HG03469 (cell line): ENCODE measurements around the gene NPIPA8.
"Not testable (repeated sequence)": the region's sequence is repeated elsewhere in the genome, so short reads cannot be mapped to it uniquely, and the experiment has no call there.

Source experiments
- ATAC-seq: cut with Tn5 transposase; IDR thresholded peaks from one replicate; pipeline ENCODE4 v1.9.1; 2021; ENCODE audit warnings: mild to moderate bottlenecking, moderate library complexity, moderate number of reproducible peaks; ENCODE audit not compliant: unreplicated experiment

The NPIPA8 gene

DNA sequence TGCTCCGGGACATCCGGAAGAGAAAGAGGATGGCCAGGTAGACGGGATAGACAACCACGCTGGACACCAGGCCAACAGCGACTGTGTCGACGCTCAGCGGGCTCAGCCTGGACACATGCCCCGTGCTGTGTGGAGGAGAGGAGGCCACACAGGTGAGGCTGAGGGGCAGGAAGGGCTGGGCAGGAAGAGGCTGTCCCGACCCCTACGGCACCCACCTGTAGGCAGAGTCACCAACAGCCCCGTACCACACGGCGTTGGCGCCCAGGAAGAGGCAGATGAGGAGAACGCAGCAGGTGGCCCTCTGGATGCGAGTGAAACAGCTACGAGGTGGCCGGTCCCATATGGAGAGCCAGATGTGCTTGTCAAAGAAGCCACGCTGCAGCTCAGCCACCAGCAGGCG, at the start of gene NPIPA8:
TSS of gene NPIPA8 (minus strand) at position 101 of the 400 bp plus-strand sequence. CDS start 4,074 bp downstream, outside the sequence.
- not testable (repeated sequence) for ATAC-seq

DNA sequence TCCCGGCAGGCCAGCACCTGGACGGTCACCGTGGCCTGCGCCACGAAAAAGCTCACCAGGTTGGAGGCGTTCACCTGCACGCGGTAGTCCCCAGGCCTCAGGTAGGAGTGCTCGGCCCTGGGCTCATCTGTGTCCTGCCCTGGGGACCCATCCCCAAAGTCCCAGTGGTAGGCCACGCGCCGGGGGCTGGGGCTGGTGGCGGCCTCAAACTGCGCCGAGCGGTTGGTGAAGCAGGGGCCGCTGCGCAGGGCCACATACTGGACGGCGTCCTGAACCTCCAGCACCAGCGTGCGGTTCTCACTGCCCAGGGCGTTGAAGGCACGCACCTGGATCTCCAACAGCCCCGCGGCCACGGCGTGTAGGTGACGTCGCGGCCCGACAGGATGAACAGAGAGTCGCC, 48.7 kb upstream of the NPIPA8 start:
- ATAC-seq: not testable (repeated sequence)

DNA sequence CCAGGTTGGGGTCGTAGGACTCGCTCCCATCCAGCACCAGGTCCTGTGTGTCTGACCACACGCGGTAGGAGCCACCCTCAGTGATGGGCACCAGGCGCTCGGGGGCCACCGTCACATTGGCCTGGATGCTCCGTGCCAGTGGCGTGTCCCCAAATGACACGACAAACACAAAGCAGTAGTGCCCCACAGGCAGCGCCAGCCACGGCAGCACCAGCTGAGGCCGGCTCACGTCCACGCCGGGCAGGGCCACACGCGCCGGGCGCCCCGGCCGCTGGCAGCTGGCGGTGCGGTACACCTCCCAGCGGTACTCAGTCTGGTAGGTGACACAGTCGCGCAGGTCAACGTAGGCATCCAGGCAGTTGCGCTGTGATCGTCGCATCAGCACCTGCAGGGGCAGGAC, 48.3 kb upstream of the NPIPA8 start:
- not testable (repeated sequence) for ATAC-seq

DNA sequence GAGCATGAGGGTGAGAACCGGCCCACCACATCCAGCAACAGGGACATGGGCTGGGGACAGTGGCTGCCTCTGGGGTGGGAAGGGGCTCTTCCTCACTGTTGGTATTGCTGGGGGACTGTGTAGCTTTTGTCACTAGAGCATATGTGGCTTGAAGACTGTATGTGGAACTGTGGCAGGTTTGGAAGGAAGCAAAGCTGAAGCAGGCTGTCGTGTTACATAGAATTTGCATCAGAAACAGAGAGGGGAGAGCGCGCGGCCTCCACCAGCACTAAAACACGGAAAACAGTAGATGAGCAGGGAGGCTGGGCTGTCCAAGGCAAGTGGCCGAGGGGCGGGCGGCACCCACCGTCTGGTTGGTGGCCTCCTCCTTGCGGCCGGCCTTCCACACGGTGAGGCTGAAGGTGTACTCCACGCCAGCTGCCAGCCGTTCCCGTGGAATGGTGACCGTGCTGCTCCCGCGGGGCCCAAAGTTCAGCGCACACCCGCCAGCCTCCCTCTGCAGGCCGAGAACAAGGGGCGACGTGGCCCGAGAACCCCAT, 47.6 kb upstream of the NPIPA8 start:
- ATAC-seq: not testable (repeated sequence)

DNA sequence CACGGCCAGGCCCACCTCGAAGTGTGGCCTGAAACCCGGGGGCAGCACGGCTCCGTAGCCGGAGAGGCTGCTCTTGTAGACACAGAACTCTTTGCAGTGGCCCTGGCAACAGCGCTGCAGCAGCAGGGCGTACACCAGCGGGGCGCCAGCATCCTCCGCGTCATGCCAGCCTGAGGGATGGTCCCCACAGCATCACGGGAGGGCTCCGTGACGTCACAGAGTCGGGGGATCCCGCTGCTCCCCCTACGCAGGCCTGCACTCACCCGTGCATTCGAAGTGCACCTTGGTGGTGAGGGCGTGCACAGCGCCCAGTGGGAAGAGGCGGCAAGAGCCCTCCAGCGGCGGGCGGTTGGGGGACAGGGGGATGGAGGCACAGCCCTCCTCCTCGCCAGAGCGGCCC, 46.2 kb upstream of the NPIPA8 start:
- not testable (repeated sequence) for ATAC-seq

DNA sequence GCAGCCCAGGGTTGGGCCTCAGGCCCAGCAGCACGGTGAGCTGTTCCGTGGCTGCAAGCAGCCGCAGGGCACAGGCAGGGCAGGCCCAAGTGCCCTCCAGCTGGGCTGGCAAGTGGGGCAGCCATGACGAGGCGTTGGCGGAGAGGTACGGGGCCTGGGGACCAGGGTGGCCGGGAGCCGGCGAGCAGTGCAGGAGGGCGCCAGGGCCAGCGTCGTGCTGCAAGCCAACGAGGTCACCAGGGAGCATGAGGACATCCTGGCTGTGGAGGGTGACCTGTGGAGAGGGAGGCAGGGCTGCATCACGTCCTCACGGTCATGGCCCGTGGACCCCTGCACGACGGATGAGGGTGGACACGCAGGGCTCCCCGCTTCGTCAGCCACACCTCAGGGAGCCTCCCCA, 11.2 kb upstream of the NPIPA8 start:
- not testable (repeated sequence) for ATAC-seq

DNA sequence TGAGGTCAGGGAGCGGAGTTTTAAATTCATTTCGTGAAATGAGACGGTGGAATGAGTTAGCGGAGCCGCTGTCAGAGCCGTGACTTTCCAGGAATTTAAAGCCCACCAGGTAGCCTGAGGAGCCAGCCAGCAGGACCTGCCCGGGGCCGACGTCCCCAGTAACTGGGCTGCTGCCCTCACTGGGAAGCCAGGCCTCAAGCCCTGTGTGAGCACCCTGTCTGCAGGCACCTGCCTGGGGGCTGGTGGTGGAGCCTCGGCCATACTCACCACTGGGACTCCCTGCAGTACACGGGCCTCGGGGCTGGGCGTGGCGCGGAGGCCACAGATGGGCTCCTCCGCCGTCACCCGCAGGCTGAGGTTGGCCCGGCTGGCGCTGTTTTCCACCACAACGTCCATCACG, 10.5 kb upstream of the NPIPA8 start:
- ATAC-seq: not testable (repeated sequence)

DNA sequence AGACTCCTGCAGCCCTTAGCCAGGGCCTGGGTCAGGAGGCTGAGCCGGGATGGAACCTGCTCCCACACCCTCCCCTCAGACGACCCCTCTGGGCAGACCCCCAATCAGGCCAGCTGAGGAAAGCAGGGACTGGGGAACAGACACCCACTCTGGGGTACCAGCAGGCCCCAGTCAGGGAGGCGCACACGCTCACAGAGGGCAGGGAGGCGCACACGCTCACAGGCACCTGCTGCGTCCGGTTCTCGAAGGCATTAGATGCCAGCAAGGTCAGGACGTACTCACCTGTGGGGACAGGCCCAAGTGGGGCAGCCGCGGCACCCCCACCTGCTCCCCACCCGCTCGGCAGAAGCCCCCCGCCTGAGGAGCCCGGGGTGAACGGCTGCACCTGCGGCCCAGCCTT, 8.1 kb upstream of the NPIPA8 start:
- ATAC-seq: not testable (repeated sequence)

DNA sequence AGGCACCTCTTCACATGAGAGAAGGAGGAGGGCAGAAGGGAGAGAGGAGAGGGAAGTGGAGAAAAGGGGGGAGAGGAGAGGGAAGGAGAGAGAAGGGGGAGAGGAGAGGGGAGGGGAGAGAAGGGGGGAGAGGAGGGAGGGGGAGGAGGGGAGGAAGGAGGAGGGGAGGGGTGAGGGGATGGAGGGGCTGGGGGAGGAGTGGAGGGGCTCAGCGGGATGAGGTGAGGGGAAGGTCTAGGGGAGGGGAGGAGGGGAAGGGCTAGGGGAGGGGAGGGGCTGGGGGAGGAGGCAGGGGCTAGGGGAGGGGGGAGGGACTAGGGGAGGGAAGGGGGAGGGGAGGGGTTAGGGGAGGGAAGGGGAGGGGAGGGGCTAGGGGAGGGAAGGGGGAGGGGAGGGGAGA, 5.5 kb upstream of the NPIPA8 start:
- not testable (repeated sequence) for ATAC-seq

DNA sequence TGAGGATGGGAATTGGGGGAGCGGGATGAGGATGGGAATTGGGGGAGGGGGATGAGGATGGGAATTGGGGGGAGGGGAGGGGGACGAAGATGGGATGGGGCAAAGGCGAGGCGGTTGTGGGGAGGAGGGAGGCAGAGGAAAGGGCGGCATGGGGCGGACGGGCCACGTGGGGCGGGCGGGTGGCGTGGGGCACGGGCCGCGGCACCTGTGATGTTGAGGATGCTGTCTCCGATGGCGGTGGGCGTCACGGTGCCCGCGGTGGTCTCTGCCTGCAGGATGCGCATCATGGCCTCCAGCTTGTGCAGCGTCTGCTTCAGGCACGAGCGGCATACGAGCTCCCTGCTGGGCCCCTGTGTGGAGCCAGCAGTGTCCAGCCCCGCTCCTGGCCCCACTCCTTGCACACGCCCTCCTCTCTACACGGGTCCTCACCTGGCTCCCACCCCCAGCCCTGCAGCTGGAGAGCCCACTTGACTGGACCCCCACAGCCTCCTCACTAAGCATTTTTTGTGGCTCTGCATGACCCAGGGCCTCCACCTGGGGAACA, 5.0 kb upstream of the NPIPA8 start:
- not testable (repeated sequence) for ATAC-seq

DNA sequence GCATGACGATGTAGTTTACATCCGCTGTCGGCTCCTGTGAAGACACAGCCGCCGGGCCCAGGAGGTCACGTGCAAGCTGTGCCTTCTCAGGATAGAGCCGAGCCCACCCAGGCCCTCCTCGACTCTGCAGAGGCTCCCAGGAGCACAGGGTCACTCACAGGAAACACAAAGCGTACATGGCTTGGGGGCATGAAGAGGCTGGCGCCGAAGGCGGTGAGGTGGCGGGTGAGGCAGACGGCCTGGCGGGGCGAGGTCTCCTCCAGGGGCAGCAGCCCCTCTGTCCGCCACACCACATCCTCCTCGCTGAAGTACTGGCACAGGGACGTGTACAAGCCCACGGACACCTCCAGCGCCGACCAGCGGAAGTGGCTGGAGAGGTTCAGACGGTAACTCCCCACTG, 2.7 kb upstream of the NPIPA8 start:
- ATAC-seq: not testable (repeated sequence)

DNA sequence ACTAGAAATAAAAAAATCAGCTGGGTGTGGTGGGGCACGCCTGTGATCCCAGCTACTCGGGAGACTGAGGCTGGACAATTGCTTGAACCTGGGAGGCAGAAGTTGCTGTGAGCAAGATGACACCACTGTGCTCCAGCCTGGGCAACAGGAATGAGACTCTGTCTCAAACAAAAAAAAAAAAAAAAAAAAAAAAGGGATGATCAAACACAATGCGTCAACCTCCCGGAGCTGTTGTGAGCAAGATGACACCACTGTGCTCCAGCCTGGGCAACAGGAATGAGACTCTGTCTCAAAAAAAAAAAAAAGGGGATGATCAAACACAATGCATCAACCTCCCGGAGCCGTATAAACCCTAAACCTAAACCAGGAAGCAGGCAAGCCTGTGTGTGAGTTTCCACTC, 24.7 kb downstream of the NPIPA8 start:
- not testable (repeated sequence) for ATAC-seq

DNA sequence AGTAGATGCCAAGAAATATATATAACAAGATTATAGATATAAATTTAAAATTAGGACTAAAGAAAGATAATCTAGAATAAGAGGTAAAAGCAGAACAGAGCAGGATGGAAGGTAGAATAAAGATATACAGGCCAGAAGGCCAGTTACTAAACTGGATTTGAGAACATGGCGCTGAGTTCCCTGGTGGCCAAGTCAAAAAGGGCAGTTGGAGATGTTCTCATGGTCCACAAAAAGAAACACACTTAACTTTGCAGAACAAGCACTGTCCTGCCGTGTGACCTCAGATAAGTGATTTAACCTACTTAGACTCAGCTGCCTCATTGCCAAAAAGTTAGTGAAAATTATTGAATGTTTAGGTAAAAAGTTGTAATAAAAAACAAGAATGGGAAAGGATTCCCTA, 27.4 kb downstream of the NPIPA8 start:
- ATAC-seq: not testable (repeated sequence)

DNA sequence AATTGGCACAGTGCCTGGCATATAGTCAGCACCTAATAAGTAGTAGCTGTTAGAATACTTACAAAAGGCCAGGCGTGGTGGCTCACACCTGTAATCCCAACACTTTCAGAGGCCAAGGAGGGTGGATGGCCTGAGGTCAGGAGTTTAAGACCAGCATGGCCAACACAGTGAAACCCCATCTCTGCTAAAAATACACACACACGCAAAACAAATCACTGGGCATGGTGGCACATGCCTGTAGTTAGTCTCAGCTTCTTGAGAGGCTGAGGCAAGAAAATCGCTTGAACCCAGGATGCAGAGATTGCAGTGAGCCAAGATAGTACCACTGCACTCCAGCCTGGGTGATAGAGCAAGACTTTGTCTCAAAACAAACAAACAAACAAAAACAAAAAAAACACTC, 29.3 kb downstream of the NPIPA8 start:
- not testable (repeated sequence) for ATAC-seq

DNA sequence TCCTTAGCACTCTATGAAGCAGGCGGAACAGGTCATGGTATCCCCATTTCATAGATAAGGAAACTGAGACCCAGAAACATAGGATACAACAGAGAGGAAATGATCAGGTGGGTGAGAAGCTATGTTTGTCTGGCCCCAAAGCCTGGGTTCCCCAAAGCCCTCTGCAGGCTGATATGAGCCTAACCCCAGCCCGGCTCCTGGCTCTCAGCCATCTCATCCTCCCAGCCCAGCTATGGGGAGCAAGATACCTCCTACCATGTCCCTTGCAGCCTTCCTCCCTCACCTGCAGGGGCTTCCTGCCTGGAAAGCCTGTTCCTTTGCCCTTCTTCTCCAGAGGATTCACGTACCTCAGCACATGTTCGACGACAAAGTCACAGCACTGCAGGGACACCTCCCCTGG, 30.5 kb downstream of the NPIPA8 start:
- ATAC-seq: not testable (repeated sequence)

DNA sequence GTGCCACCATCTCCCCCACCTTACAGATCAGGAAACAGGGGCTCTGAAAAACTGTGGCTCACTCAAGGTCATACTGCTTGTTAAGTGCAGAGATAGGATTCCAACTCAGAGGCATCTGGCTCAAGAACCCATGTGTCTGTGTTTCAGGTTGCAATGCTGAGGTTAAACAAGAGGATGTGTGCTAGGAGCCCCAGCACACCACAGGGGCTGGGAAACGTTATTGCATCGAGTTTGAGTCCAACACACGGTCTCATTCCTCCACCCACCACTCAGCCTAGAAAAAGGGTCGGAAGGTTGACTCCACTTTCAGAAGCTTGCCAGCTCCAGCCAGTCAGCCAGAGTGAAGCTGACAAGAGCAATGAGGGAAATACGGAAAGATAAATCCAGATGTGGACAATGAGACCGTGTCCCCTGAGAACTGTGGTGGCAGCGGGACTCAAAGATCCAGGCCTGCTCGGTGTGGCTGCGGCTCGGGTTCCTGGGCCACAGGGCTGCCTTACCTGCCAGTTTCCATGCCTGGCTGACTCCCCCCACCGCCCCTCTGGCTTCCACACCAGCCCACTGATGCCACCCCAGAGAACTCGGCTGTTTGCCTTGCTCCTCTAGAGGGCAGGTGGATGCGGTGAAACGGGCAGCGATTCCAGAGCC, 33.4 kb downstream of the NPIPA8 start:
- not testable (repeated sequence) for ATAC-seq

DNA sequence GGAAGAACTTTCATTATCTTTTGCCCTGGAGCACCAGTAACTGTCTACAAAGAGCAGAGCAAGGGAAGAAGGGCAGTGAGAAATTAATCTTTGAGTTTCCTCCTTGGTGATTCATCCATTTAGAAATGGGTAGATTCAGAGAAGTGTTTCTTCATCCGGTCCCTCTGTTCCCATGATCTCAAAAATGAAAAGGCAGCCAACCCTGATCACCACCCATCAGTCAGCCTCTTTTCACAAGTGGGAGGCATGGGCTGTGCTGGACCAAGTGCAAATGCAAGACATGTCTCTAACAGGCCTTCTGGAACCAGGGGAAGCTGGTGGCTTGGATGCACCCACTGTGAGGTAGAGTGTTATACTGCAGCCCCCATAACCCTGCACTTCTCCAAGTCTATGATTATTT, 38.8 kb downstream of the NPIPA8 start:
- not testable (repeated sequence) for ATAC-seq

DNA sequence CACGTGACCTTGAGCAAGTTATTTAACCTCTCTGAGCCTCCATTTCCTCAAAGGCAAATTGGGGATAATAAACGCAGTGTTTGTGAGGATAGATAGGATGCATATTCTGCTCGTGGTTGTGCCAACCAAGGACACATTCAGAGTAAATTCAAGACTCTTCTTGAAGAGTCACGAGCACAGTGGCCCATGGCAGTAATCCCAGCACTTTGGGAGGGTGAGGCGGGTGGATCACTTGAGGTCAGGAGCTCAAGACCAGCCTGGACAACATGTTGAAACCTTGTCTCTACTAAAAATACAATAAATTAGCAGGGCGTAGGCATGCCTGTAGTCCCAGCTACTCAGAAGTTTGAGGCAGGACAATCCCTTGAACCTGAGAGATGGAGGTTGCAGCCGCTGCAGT, 39.6 kb downstream of the NPIPA8 start:
- not testable (repeated sequence) for ATAC-seq

DNA sequence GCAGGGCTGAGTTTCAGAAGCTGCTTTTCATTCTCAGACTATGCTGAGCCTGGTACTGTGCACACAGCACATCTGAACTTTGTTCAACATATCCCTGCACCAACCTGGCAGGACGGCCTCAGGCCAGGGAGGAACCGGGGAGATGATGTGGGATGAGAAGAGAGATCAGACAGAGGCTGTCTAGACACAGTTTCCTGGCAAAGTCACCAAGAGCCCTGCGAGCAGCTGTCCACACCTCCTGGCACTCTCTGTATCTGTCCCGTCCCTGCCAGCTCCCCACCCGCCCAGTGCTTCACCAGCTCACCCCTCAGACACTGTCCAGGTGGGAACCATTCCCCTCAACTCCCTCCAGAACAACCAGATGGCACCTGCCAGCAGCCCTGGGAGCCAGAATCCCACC, 42.2 kb downstream of the NPIPA8 start:
- not testable (repeated sequence) for ATAC-seq

DNA sequence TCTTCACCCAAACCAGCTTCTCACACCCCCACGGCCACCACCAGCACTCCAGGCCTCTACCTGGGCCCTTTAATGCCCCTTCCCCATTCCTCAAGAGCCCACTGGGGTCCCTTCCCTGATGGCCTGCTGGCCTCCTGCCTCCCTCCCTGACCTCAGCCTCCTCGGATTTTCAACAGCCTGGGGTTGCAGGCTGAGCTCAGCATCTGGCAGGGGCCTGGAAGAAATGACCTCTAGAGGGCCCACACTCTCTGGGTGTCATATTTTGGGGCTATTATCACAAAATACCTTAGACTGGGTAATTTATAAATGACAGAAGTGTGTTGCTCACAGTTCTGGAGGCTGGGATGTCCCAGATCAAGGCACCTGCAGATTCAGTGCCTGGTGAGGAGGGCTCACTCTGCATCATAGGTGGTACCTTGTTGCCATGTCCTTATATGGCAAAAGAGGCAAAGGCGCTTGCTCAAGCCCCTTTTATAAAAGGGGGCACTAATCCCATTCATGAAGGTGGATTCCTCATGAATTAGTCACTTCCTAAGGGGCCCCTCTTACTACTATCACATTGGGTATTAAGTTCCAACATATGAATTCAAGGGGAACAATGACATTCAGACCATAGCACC, 43.1 kb downstream of the NPIPA8 start:
- ATAC-seq: not testable (repeated sequence)

DNA sequence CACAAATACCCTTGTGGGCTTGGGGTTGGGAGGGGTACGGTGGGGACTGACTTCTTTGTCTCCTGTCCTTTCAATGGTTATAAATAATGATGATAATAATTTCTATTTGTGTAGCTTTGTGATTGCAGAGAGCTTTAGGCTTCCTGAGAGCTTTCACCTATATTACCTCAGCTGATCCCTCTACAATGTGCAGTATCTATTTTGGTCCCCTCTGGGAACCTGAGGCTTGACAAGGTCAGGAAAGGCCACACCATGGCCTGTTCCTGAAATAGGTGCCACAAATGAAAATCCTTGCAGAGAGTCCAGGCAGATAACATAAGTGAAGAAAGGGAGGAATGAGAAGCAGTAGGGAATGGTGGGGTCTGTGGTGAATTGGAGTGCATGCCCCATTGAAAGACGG, 45.6 kb downstream of the NPIPA8 start:
- not testable (repeated sequence) for ATAC-seq

DNA sequence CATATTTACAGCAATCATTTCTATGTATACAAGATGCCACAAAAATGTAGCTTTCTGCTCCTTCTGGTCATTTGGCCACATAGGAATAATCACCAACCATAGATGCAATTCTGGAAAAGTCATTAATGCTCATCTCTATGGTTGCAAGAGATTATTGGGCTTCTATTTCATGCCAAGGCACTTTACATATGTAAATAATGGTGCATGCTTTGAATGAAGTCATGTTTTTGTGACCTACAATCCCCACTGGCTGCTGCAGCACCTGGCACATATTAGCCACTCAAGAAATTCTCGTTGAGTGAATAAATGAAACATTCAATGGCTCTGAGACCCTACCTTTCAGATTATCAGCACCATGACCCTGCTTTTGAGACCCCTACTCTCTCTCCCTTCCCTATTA, 50.2 kb downstream of the NPIPA8 start:
- ATAC-seq: not testable (repeated sequence)
